HG03175 (cell line): ENCODE results near the gene TNIK.
A peak's percentile ranks its signal among the peaks of the same experiment; 100 is the strongest.
"Not testable (repeated sequence)": the region's sequence is repeated elsewhere in the genome, so short reads cannot be mapped to it uniquely, and the experiment has no call there.

Experiments used
- ATAC-seq: cut with Tn5 transposase; IDR thresholded peaks from one replicate; pipeline ENCODE4 v1.9.1; 2021; ENCODE audit warnings: mild to moderate bottlenecking, moderate library complexity; ENCODE audit not compliant: unreplicated experiment

Gene TNIK

DNA sequence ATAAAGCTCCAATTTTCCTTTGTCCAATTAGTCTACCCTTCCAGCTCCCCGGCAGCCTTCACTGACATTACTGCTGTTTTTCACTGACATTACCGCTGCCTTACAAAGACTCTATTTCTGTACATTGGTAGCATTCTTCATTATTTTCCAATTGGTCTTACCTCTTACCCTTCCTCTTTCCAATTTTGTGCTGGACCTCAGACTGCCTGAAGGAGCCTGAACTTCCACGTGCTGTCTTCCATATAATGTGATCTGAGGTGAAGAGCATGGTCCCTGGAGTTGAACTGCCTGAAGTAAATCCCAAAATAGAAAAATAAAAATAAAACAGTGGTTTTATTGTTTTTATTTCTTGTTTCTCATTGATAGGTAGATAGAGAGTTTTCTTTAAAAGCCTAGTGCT lies 9.2 kb upstream of the TNIK start:
- no peak for ATAC-seq

GRCh38 chr3:171468296-171468906 lies 8.2 kb upstream of the TNIK start:
- ATAC-seq, result no peak

DNA sequence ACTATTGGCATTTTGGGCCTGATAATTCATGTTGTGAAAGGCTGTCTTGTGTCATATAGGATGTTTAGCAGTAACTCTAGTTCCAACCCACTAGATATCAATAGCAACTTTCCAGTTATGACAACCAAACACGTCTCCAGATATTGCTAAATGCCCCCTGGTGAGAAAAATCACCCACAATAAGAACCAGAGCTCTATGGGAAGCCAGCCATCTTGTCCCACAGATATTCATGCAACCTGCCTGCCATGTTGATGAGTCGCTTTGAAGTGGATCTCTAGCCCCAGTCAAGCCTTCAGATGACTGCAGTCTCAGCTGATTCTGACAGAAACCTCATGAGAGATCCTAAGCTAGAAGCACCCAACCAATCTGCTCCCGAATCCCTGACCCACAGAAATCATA lies 5.6 kb upstream of the TNIK start:
- ATAC-seq, result no peak

GRCh38 chr3:171464462-171464861 lies 4.3 kb upstream of the TNIK start:
- ATAC-seq, result no peak

GRCh38 chr3:171462224-171462623 lies 2.0 kb upstream of the TNIK start:
- no peak for ATAC-seq

DNA sequence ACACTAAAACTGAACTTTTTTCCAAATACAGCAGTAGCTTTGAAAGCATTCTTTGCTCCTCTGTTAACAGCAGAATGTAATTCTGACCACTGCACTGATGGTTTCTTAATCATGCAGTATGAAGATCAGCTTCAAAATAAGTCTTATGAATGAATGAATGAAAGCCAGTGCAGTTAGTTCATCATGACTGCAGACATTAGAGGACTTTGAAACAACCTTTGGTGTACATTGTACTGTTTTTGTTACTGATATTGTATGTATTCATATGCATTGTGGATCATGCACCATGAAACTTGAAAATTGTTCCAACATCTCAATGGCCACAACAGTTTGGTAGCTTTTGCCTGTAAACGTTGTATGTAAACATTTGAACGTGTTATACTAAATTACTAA lies 1.3 kb upstream of the TNIK start:
- ATAC-seq, result no peak

DNA sequence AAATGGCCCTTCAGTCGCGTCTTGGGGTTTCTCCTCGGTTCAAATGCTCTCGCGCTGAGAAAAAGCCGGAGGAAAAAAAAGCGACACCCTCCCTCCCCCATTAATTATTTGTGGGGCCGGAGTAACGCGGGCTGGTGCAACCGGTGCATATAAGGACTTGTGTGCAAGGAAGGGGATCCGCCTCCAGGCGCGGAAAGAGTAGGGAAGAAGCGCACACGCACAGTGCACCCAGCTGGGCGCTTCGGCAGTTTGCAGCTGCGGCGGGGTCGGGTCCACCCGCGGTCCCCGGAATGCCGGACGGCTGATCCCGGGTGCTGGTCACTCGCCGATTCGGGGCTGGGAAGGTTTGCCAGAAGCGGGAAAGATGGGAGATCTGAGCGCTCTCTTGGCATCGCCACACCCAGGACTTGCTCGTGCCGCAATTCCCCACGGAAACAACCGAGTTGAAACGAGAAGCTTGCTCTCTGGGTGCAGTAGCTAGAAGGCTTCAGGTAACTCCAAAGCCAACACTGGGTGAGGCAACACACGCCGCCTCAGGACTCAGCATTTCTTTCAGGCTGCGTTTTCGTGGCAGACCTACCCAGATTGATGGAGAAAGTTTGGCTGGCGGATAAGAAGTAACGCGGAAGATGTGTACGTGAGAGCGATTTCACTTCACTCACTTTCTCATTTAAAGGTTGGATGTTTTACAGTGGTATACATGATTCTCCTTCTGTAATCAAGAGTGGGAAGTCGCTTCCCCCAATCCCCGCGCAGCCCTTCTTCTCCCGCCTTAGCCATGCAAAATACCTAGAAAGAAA lies 720 bp upstream of the TNIK start:
- ATAC-seq, result peak; percentile 40

DNA sequence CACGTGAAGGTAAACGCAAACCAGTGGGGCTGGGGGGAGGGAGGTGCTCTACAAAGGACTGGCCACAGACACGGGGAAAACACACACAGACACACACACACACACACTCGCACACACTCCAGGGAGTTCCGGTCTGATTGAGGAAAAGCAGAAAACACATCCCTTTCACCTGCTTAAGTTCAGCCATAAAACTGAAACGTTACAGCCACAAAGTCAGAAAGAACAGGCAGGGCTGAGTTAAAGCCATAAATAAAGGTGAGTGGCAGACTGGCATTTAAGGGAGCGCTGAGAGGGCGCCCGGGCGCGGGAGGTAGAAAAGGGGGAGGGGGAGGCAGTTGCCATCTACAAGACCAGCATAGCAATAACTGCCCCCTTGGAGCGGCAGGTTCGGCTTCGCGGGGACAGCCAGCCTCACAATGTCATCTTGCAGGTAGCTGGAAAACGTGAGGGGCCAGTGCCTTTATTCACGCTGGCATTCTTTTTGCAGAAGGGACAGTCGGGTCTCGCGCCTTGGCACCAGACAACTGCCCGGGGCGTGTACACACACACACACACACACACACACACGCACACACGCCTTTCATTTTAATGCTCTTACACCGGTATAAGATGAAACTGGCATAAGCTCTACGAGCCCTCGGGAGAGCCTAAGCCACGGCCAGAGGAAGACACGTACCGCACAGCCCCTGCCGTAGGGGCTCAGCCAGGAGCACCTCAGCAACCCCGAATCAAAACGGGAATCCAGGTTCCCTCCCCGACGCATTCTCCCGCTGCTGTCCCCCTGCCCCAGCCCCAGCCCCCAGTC lies 866 bp downstream of the TNIK start:
- no peak for ATAC-seq

- ATAC-seq, result no peak
Observed at GRCh38 chr3:171458864-171459136, 1.4 kb downstream of the TNIK start.

DNA sequence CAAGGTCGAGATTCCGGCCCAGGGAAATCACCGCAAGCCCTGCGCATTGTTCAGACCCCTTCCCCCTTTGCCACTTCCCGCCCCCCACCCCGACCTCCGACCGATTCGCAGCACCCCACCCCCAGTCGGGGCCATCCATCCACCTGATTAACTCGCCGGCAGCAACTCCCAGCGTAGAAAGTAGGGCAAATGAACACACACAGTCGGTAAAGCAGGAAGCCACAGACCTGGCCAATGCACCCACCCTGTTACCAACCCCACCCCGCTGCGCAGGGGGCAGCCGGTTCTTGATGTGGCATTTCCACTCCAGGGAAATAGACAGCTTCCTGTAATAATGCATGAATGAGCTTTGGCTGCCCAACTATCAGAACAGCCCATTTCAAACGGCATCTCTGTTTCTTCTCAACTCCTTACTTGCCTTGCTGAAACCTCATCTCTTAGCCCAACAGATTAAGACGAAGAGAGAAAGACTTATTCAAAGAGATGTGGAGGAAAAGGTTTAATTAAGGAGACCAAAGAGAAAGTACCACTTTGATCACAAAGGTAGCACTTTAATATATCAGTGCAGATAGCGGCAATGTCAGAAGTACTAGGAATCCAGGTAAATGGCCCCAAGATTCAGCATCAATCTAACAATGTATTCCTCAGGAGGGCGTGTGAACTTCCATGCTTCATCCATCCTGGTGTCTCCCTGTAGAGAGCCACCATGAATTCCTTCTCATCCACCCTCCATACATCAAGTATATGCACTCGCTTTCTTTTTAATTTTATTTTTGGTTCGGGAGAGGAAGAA lies 1.9 kb downstream of the TNIK start:
- no peak for ATAC-seq

- no peak for ATAC-seq
Observed at GRCh38 chr3:171457607-171458061, 2.6 kb downstream of the TNIK start.

DNA sequence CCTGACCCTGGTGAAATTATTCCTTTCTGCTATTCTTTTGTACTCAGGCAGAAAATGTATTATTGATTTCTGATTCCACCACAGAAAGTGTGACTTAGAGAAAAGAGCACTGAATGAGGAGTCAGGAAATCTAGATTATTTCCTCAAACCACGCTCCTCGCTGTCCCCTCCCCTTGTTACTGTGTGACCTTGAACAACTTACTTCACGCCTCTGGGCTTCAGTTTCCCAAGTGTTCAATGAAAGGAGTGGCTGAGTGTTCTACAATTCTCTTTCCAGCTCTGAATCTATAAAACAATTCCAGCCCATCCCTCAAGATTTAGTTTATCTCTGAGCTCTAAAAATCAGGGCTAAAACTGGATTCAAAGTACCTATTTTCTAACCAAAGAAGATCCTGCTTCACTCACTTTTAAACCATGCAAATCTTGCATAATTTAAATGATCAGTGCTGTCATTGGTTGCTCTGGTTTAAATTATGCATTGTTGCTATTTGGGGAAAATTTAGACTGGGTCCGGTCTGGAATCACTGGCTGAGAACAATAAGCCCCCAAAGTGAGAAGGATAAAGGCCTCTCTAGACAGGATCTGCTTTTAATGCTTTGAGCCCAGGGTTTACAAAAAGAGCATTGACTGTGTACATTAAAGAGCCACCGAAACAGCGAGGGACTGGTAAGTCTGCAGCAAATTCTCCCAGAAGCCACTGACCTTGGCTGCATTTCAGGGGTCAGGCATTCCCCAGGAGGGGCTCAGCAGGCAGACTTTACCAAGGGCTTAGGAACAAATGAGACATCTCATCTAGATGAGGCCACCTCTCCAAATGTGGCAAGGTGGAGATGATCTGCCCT lies 3.2 kb downstream of the TNIK start:
- no peak for ATAC-seq

- ATAC-seq, result no peak
Observed at GRCh38 chr3:171455603-171456550, 4.3 kb downstream of the TNIK start.

DNA sequence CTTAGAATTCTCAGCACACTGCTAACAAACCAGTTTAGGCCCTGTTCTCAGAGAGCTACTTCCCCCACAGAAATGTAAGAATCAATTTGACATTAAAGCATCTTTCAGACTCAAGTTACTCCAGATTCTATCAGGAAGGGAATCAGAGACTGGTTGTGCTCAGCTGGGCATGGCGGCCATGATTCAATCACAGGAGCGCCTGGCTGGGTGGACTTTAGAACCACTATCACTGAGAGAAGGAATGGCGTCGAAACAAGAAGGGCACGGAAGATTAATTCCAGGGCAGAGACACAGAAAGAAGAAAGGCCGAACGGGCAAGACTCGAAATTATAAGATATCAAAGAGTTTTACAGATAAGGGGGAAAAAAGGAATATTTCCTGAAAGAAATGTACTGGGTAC lies 6.2 kb downstream of the TNIK start:
- ATAC-seq, result no peak

DNA sequence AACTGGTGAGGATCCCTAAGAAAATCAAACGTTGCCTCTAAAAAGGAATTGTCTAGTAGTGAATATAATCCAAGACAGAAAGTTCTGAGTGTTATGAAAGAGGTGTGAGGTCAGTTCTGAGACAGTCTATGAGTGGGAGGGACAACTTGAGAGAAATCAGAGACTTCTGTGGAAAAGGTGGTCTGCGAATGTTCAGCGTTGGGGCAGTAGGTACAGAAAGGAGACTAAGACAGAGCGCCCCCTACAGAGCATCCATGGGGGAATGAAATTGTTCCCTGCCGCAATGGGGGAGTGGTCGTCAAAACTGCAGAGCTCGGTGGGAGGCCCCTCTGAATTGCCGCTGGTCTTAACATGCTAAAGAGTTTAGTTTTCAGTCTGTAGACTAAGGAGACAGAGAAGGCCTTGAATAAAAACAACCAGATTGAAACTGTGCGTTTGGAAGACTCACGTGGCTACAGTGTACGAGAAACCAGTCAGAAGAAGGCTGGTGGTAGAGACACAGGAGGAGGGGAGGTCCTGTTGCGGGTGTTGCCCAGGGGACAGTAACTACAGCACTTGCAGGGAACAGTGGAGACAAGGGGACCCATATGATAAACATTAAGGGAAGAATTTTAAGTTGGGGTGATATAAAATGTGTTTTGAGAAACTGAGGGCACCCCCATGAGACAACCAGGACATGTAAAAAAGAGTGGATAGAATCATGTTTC lies 6.9 kb downstream of the TNIK start:
- no peak for ATAC-seq

DNA sequence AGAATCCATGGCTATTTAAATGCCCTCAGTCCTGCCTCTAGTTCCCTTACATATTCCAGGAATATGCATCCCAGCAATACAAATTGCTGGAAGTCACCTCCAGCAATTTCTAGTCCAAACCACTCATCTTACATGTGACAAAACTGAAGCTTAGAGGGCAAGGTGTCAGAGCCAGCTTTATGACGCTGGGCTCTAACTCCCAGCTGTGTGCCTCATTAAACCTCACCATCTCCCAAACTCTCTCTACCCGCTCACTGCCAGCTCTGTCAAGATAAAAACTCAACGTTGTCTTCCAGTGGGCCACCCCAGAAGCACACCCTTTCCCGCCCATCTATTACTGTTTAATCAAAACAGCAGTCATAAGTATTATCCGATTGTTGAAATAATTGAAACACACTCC lies 7.9 kb downstream of the TNIK start:
- ATAC-seq, result no peak

- ATAC-seq, result no peak
Observed at GRCh38 chr3:171451915-171452314, 8.3 kb downstream of the TNIK start.

DNA sequence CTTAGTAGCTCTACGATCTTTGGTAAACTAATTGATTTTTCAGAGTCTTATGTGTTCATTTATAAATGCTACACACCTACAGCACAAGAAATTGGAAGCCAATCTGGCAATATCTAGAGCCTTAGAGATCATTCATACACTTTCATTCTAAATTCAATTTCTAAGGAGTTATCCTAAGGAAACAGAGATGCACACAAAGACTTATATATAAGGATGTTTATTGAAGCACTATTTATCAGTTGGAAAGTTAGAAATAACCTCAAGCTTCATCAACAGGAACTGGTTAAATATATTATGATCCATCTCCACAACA lies 12.7 kb downstream of the TNIK start:
- not testable (repeated sequence) for ATAC-seq
